ENCODE data around the gene SLC43A2.
"Not testable (repeated sequence)": the region's sequence is repeated elsewhere in the genome, so short reads cannot be mapped to it uniquely, and the experiment has no call there.

The SLC43A2 gene

GRCh38 chr17:1627982-1628855 lies at the start of gene SLC43A2:
Gene SLC43A2, minus strand, starts transcription at chr17:1628834. Its CDS starts 960 bp downstream, at chr17:1627874.
- DNase-seq: peak; percentile 87

- no peak for DNase-seq
Measured at GRCh38 chr17:1676401-1676800, 47.8 kb upstream of the SLC43A2 start.

GRCh38 chr17:1673041-1673785 lies 44.6 kb upstream of the SLC43A2 start:
- no peak for DNase-seq

- DNase-seq: not testable (repeated sequence)
Measured at GRCh38 chr17:1663934-1664333, 35.3 kb upstream of the SLC43A2 start.

- no peak for DNase-seq
Measured at GRCh38 chr17:1661045-1661444, 32.4 kb upstream of the SLC43A2 start.

GRCh38 chr17:1658100-1658499 lies 29.5 kb upstream of the SLC43A2 start:
- no peak for DNase-seq

GRCh38 chr17:1653735-1654134 lies 25.1 kb upstream of the SLC43A2 start:
- no peak for DNase-seq

- DNase-seq: not testable (repeated sequence)
Measured at GRCh38 chr17:1652794-1653193, 24.2 kb upstream of the SLC43A2 start.

- no peak for DNase-seq
Measured at GRCh38 chr17:1651559-1651844, 22.9 kb upstream of the SLC43A2 start.

GRCh38 chr17:1650731-1651558 lies 22.3 kb upstream of the SLC43A2 start:
- DNase-seq: no peak

- DNase-seq: no peak
Measured at GRCh38 chr17:1649844-1650501, 21.3 kb upstream of the SLC43A2 start, which contains the start of gene RILP. Gene RILP, minus strand, starts transcription at chr17:1649866. Its CDS starts 62 bp downstream, at chr17:1649804.

- DNase-seq: peak; percentile 97
Measured at GRCh38 chr17:1648963-1649843, 20.6 kb upstream of the SLC43A2 start.

- DNase-seq: peak; percentile 66
Measured at GRCh38 chr17:1648173-1648962, 19.7 kb upstream of the SLC43A2 start.

- DNase-seq: no peak
Measured at GRCh38 chr17:1647802-1648171, 19.2 kb upstream of the SLC43A2 start.

- DNase-seq: no peak
Measured at GRCh38 chr17:1646199-1646875, 17.7 kb upstream of the SLC43A2 start.

- DNase-seq: peak; percentile 74
Measured at GRCh38 chr17:1645207-1646171, 16.9 kb upstream of the SLC43A2 start, which contains the start of gene SCARF1. Gene SCARF1, minus strand, starts transcription at chr17:1645732. Its CDS starts 35 bp downstream, at chr17:1645697.

- peak; percentile 40 for DNase-seq
Measured at GRCh38 chr17:1644493-1645206, 16.0 kb upstream of the SLC43A2 start.

- no peak for DNase-seq
Measured at GRCh38 chr17:1643999-1644492, 15.4 kb upstream of the SLC43A2 start.

All from femur (tissue), 1 donor.